NCI-H510A (cell line): ENCODE measurements around the gene PTPRT.

Experiments used
- DNase-seq: peaks from one replicate; lab custom pipeline; 2025; lab: John Stamatoyannopoulos, UW

Gene PTPRT

DNA sequence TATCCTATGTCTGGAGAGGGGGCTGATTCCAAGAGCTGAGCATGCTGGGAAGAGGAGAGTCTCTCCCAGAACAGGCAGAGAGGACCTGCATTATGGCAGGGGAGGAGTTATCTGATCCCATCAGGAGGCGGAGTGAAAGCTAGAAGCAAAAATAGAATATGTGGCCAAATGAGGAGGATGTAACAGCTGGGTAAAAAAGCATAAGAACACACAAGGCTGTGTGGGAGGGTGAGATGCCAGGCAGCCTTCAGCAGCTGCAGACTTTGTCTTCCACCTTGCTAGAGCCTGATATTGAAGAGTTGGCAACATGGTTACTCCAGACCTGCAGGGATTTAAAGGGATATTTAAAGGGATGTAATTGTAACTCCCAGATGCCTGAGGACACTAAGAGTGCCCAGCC, 167.1 kb downstream of the PTPRT start:
- no peak for DNase-seq

DNA sequence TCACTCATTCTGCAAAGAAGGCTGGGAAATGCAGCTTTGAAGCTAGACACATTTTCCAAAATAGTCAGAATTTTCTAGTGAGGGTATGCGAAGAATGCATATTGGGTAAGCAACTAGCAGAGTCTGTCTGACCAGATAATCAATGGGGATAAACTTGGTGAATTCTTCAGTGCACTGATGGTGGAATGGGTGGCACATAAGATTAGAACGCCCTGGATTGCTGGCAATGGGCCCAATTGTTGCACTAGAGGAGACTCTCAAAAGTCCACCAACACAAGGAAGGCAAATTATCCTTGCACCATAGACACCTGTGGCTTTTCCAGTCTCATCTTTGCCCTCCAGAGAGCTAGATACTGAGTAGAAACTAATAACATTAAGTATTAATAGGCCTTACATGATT, 167.6 kb downstream of the PTPRT start:
- no peak for DNase-seq

DNA sequence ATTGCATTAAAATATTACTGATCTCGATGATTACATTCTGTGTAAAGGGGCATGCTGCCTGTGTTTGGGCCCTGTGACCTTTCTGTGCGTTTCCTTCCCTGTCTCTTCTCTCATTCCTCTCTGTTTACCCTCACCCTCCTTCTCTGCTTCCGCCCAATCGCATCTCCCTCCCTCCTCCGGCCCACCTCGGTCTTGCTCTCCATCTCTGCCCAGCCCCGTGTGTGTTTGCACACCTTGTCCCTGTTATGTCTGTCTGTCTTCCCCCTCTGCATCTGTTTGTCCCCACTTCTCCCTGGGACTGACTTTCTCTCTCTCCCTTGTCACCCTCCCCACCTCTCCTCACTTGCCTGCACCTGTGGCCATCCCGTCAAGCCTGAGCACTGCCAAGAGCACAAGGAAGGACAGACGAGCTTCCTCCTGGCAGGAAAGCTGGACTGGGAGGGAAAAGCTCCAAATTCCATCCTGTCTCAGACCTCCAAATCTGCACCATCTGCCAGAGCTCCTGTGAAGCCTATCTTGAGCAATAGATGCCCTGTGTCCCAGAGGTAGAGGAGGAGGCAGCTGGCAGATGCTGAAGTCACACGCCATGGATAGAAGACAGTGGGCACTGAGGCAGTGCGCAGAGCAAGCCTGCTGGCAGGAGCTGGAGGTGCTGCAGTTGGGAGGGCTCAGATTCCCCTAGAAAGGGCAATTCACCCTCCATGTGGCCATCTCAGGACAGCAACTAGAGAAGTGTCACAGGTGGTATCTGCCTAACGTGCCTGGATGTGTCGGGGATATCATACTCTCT, 172.3 kb downstream of the PTPRT start:
- peak; percentile 45 for DNase-seq

DNA sequence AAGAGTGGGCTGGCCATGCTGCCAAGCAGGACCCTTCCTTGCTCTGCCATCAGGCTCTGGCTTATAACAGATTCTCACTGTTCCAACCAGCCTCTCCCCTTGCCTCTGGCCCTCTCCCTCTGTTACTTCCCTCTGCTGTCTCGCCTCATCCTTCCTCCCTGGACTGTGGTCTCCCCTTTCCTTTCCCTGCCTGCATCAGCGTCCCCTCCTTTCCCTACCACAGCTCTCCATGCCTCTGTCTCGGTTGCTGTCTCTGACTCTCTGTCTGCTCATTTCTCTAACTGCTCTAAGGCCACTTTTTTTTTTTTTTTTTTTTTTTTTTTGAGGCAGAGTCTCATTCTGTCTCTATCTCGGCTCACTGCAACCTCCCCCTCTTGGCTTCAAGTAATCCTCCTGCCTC, 173.4 kb downstream of the PTPRT start:
- no peak for DNase-seq

DNA sequence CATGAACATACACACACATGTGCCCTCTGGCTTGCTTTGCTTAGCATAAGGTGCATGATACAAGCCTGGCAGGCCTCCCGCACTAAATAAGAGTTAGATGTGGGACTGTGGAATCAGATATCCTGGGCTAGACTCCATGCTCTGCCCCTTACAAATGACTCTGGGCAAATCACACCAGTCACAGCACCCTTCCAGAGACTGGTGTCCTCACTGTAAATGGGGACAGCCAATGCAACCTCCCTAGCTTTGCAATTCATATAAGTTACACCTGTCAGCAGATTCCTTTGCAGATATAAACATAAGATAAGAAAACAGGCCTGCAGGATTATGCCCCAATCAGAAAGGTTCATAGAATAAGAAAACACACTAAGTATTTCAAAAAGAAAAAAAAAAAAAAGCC, 174.1 kb downstream of the PTPRT start:
- no peak for DNase-seq

GRCh38 chr20:43014206-43014605, 175.5 kb downstream of the PTPRT start:
- DNase-seq: no peak

GRCh38 chr20:43011491-43011890, 178.2 kb downstream of the PTPRT start:
- no peak for DNase-seq

GRCh38 chr20:43009532-43009931, 180.2 kb downstream of the PTPRT start:
- no peak for DNase-seq

DNA sequence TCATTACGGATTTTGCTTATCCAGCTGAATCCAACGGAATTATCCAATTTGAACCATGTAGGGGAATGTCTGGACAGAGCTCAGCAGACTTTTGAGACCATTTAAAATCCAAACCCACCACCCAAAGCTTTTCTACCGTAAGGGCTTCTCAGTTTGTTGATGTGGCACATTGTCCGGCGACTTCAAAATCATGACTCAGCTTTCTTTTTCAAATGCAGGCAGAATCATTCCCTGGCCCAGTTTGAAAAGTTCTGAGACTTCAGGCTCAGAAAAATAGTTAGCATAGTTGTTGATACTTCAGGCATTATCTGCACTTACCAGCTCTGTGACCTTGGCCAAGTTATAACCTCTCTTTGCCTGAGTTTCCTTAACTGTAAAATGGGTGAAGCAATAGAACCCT, 182.2 kb downstream of the PTPRT start:
- no peak for DNase-seq

- DNase-seq: no peak
Measured at GRCh38 chr20:43006651-43007375, 182.9 kb downstream of the PTPRT start.

DNA sequence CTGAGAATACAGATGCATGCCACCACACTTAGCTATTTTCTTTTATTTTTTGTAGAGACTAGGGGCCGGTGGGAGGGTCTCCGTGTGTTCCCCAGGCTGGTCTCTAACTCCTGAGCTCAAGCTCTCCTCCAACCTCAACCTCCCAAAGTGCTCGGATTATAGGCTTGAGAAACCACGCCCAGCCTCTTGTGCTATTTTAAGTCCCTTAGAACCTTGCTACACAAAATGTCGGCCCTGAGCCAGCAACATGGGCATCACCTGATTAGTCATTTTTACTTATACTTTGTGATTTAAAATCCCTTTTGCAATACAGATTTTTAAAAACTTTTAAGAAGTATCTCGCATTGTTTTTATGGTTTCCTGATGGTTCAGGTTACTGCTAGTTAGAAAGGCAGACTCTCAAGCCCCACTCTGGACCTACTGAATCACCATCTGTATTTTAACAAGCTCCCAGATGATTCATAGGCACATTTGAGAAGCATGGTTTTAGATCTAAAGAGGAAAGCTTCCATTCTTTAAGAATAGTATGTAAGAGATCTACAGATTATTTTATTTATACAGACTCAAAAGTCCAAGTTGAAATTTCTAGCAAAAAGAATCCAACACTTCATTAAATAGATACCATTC, 186.3 kb downstream of the PTPRT start:
- no peak for DNase-seq

- DNase-seq: no peak
Measured at GRCh38 chr20:42996141-42996540, 193.6 kb downstream of the PTPRT start.

DNA sequence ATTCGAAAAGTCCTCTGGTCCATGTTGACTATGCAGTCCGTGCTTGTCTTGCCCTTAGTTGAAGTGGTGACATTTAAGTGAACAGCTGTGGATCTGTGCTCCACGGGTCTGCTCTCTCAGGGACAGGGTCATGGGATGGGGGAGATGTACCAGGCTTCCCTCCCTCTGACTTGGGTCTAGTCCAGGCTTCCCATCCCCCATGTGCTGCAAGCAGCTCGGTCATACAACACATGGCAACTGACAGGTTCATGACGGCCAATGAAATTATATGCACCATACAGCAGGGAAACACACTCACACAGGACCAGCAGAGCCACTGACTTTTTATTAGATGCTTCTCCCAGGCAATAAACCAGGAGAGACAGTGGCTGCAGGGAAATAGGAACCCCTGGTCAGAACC, 201.4 kb downstream of the PTPRT start:
- DNase-seq: no peak

DNA sequence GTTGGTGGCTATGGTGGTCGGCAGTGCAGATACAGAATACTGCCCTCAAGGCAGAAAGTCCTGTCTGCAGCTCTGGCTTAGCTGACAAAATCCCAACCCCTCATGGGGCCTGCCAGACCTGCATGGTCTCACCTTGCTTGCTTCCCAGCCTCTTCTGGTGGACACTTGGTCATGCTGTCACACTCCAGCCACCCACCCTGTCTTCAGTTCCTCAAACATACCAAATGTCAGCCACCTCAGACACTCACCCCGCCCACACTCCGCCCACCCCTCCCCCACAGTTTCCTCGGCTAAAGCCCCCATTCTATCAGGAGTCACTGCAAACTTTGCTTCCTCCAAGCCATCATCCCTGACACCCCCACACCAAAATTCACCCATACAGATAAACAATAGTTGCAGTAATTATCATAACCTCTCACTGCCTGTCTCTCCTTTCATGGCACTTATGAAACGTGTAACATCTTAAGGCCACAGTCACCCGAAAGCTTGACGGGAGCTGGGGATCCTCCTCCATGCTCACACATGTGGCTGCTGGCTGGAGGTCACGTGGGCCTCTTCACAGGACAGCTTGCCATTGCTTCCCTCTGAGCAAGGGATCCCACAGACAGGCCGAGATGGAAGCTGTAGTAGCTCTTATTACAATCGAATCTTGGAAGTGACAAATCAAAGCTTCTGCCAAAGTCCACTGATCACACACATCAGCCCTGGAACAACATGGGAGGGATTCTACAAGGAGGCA, 202.2 kb downstream of the PTPRT start:
- no peak for DNase-seq

- DNase-seq: no peak
Measured at GRCh38 chr20:42986143-42986773, 203.4 kb downstream of the PTPRT start.

DNA sequence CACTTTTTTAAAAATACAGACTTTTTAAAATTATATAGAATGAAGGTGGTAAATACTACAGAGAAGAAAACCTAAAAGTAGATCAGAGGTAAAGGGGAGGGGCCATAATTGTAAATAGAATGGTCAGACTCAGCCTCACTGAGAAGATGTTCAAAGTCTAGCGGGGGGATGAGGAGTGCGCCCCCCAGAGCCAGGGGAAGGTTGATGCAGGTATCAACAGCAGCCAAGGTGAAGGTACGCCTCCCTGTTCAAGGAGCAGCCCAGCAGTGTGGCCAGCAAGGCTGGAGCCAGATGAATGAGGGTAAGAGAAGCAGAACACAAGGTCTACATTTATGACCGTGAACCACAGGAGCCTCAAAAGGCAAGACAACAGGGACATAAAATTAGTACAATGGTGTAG, 204.1 kb downstream of the PTPRT start:
- no peak for DNase-seq

- peak; percentile 79 for DNase-seq
Measured at GRCh38 chr20:42982218-42982617, 207.5 kb downstream of the PTPRT start.

- no peak for DNase-seq
Measured at GRCh38 chr20:42981253-42981652, 208.5 kb downstream of the PTPRT start.

DNA sequence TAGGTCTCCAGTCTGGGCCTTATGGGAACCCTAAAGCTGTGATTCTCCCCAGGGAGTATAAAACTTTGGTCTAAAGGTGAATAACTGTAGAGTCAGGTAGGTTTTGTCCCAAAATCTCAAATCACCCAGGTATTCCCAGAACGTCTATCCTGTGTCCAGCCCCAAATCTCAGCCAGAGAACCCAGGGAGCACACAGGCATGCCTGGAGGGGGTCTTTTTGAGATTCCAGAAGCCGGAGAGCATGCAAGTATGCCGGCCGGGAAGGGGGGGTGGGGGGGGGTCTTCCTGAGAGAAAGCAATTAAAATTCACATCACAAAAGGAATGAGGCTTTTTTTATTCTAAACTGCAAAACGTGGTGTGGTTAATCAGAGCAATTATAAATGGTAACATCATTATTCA, 210.0 kb downstream of the PTPRT start:
- no peak for DNase-seq

GRCh38 chr20:42978184-42978974, 211.3 kb downstream of the PTPRT start:
- DNase-seq: no peak

- no peak for DNase-seq
Measured at GRCh38 chr20:42975974-42976373, 213.7 kb downstream of the PTPRT start.
